Heart left ventricle (tissue), 16 donors: Measurements from ENCODE around the gene SEPTIN6. TPM values are rescaled to one million over a fixed set of nuclear protein-coding genes. Genes with fewer than 3 reads are reported as not detected.

Experiments used
- ATAC-seq, 4 donors: fragments of 200-7000 bp; cut with Tn5 transposase; one replicate each; pipeline ENCODE4 v1.9.1; 2020 to 2022; ENCODE audit warnings: moderate library complexity in 4 of 4, mild to moderate bottlenecking in 3 of 4, moderate number of reproducible peaks in 1 of 4
- DNase-seq, 5 donors: peaks; one replicate each; pipeline ENCODE4 v3.0.0-alpha.2; 2020
- H3K27ac ChIP-seq, 12 donors: fragments of 200-600 bp; sonication (generic) in 4 of 12; one replicate each; pipeline versions ENCODE4 v1.5.0 to v1.8.0; 2016 to 2022; ENCODE audit warnings: mild to moderate bottlenecking in 2 of 12
- H3K27me3 ChIP-seq, 9 donors: fragments of 200-600 bp; sonication (generic) in 2 of 9; one replicate each; pipeline versions ENCODE4 v1.5.1 to v1.8.0; 2016 to 2022; ENCODE audit warnings: mild to moderate bottlenecking in 3 of 9
- H3K36me3 ChIP-seq, 9 donors: fragments of 200-600 bp; sonication (generic) in 2 of 9; one replicate each; pipeline versions ENCODE4 v1.5.0 to v1.8.0; 2018 to 2022; ENCODE audit warnings: mild to moderate bottlenecking in 2 of 9
- H3K4me1 ChIP-seq, 12 donors: fragments of 200-600 bp; sonication (generic) in 4 of 12; one replicate each; pipeline versions ENCODE4 v1.5.0 to v1.8.0; 2016 to 2022; ENCODE audit warnings: mild to moderate bottlenecking in 3 of 12
- H3K4me3 ChIP-seq, 12 donors: fragments of 200-600 bp; sonication (generic) in 4 of 12; one replicate each; pipeline versions ENCODE4 v1.5.0 to v1.8.0; 2017 to 2022; ENCODE audit warnings: mild to moderate bottlenecking in 9 of 12, moderate library complexity in 4 of 12
- H3K9me3 ChIP-seq, 12 donors: fragments of 200-600 bp; sonication (generic) in 4 of 12; one replicate each; pipeline versions ENCODE4 v1.5.0 to v1.8.0; 2016 to 2022; ENCODE audit warnings: mild to moderate bottlenecking in 1 of 12
- CTCF ChIP-seq, 12 donors: fragments of 200-600 bp; sonication (generic) in 4 of 12; IDR thresholded peaks; one replicate each; pipeline versions ENCODE4 v1.5.0 to v1.8.0; 2018 to 2022; ENCODE audit warnings: antibody characterized with exemption in 12 of 12, mild to moderate bottlenecking in 5 of 12
- POLR2A ChIP-seq, 2 donors: fragments of 450-650 bp; IDR thresholded peaks; one replicate each; pipeline ENCODE4 v1.6.1; 2017; ENCODE audit warnings: antibody characterized with exemption in 2 of 2, mild to moderate bottlenecking in 2 of 2, moderate library complexity in 2 of 2
- WGBS, 4 donors: extraction: QIAGEN DNeasy Blood & Tissue Kit in 2 of 4; methylation state at CpG; one replicate each; pipeline versions ENCODE4 v1.1.5 to v1.1.7; 2013 to 2018; 5-methylcytosine and 5-hydroxymethylcytosine counted together
- intact Hi-C, 10 donors: fragments of 100-400 bp; cut with DNase I; formaldehyde crosslinking; loops; one replicate each; pipeline versions ENCODE4 v1.11.1 to v1.14.2; 2022
- microRNA counts, 2 donors: library from miRNA; unstranded; fragments of <30 nt; microRNA quantifications; one replicate each; lab custom pipeline; 2016
- microRNA-seq, 4 donors: library from miRNA; unstranded; fragments of <30 nt; microRNA quantifications; one replicate each; pipeline versions ENCODE4 to v1.2.0, GENCODE V29; 2017 to 2020
- polyA plus RNA-seq, 2 donors: library from polyadenylated mRNA; stranded (reverse); fragments of 200-250 nt; gene quantifications; one replicate each; pipeline ENCODE4 v1.2.3, GENCODE V29; 2013
- total RNA-seq, 9 donors: library from RNA; depleted of rRNA in 2 of 9; stranded (reverse); fragments of >200 nt in 2 of 9; fragmentation: NEBNext Ultra II Directional in 3 of 9; extraction: Animal tissue kit (Norgen Biotek cat#: 25700) in 3 of 9; gene quantifications; one replicate each; pipeline versions ENCODE4 v1.1.0 to v1.2.4, GENCODE V29; 2016 to 2023
- donor health status: ischemic (EF 13 %, LVEDD 7.1; RV severe dilation, severe dysfunction).
- donor health status: healthy with polysubstance abuse.
- donor health status: DM: no; HTN: yes; CAD: no.
- donor health status: DM: no; HTN: no; CAD: no.
- donor health status: ischemic (EF 25% LVEDD 6.9; RV normal size, moderate dysfunction).
- donor health status: ischemic (EF 25% LVEDD 5.7; RV mildly dilated, moderate dysfunction).
- donor health status: healthy.
- donor health status: DM: yes; HTN: yes; CAD: no.
- donor health status: ischemic (EF 35%, LVEDD 5.7; RV mildly dilated, moderate dysfunction).
- donor health status: nonischemic (EF 11% LVEDD 7.7; RV severe dilation, severe dysfunction).
- donor health status: DM: yes; HTN: yes; CAD: no.
- donor health status: PGD.
- donor health status: ischemic (EF 29% LVEDD 5.4; RV normal size, mild dysfunction).
- donor health status: nonischemic (EF 23%, LVEDD 6.1; RV moderate dilation, normal function).

SEPTIN6 gene
- total and polyA plus RNA-seq, 11 donors: 3.3 to 36.4 (median 9.8) TPM

- H3K4me3 ChIP-seq: no peak overlapping the region
- no peak for DNase-seq
- H3K27me3 ChIP-seq: peaks cover 0 to 5% (median 0%) of the 10 kb centered on the region in 9 donors
- 68 to 88% (median 82%) methylated on average over 8 of the region's 8 CpGs for WGBS, 4 donors
- TF ChIP-seq CTCF (IDR thresholded peaks at IDR 0.05) (no peak), POLR2A (IDR thresholded peaks at IDR 0.05) (no peak)
- intact Hi-C loops: loop anchor here in 1 of 10 donors (10.0 kb wide), 1 partner anchor 81 kb away; no protein-coding TSS in a partner anchor
- ATAC-seq: no peak
- no peak overlapping the region for H3K27ac ChIP-seq
- peaks cover 0 to 32% (median 0%) of the 10 kb centered on the region in 9 donors for H3K36me3 ChIP-seq
- no peaks in the 10 kb centered on the region for H3K9me3 ChIP-seq
- no peaks in the 10 kb centered on the region for H3K4me1 ChIP-seq
Measured at GRCh38 chrX:119643696-119644095, 49.3 kb downstream of the SEPTIN6 start.

MicroRNAs encoded within 50 kb of the gene (microRNA counts, 767-probe panel; counts per million panel counts)
- microRNA hsa-miR-766-3p (lab: Ali Mortazavi, UCI): 1,287 to 1,593 counts per million in 2 donors

Small RNA genes lying within 50 kb of the gene (microRNA-seq; reads per million reads assigned to microRNA genes)
- gene MIR766: 13.1 to 34.1 (median 18.9) reads per million in 4 donors

Other genes with a start within 250 kb of the SEPTIN6 start
- 100 to 1,000 TPM; 127 to 288 (median 176) TPM for gene SLC25A5, start 224.7 kb downstream of the SEPTIN6 start, total RNA-seq
- 100 to 1,000 TPM in 1 of 2 donors, 10 to 100 TPM in 1; 48.7 to 590 TPM for gene SLC25A5, start 224.7 kb downstream of the SEPTIN6 start, polyA plus RNA-seq
- gene STEEP1, start 127.8 kb downstream of the SEPTIN6 start, total RNA-seq: 10 to 100 TPM in 8 of 9 donors, 1 to 10 TPM in 1; 9.7 to 21.7 (median 16.7) TPM
- 10 to 100 TPM in 1 of 2 donors, 1 to 10 TPM in 1; 5.4 to 20.0 TPM for gene STEEP1, start 127.8 kb downstream of the SEPTIN6 start, polyA plus RNA-seq
- gene UBE2A, start 118.6 kb downstream of the SEPTIN6 start, total RNA-seq: 10 to 100 TPM; 37.3 to 72.4 (median 65.5) TPM
- 10 to 100 TPM; 51.5 to 86.2 TPM for gene UBE2A, start 118.6 kb downstream of the SEPTIN6 start, polyA plus RNA-seq
- 1 to 10 TPM; 3.9 to 6.0 (median 4.8) TPM for gene NKRF, start 86.7 kb downstream of the SEPTIN6 start, total RNA-seq
- 1 to 10 TPM; 3.1 to 4.3 TPM for gene NKRF, start 86.7 kb downstream of the SEPTIN6 start, polyA plus RNA-seq
- gene SOWAHD, start 65.4 kb upstream of the SEPTIN6 start, total RNA-seq: 1 to 10 TPM in 1 of 9 donors, under 1 TPM in 3, not detected in 5; 0.15 to 2.1 (median 0.45) TPM
- under 1 TPM; 0.17 to 0.19 TPM for gene SOWAHD, start 65.4 kb upstream of the SEPTIN6 start, polyA plus RNA-seq
- 1,000 to 10,000 TPM in 8 of 9 donors, 100 to 1,000 TPM in 1; 933 to 1,886 (median 1,201) TPM for gene RPL39, start 98.5 kb upstream of the SEPTIN6 start, total RNA-seq
- gene RPL39, start 98.5 kb upstream of the SEPTIN6 start, polyA plus RNA-seq: 1,000 to 10,000 TPM; 3,082 to 4,859 TPM
- gene UPF3B, start 159.8 kb upstream of the SEPTIN6 start, total RNA-seq: 1 to 10 TPM in 8 of 9 donors, under 1 TPM in 1; 0.71 to 4.3 (median 2.8) TPM
- 1 to 10 TPM; 7.5 to 7.9 TPM for gene UPF3B, start 159.8 kb upstream of the SEPTIN6 start, polyA plus RNA-seq
- 10 to 100 TPM in 4 of 9 donors, 1 to 10 TPM in 5; 8.0 to 12.8 (median 9.6) TPM for gene RNF113A, start 178.6 kb upstream of the SEPTIN6 start, total RNA-seq
- gene RNF113A, start 178.6 kb upstream of the SEPTIN6 start, polyA plus RNA-seq: 10 to 100 TPM; 10.6 to 12.9 TPM
- 100 to 1,000 TPM; 288 to 622 (median 433) TPM for gene NDUFA1, start 178.7 kb upstream of the SEPTIN6 start, total RNA-seq
- 1,000 to 10,000 TPM in 1 of 2 donors, 100 to 1,000 TPM in 1; 310 to 1,598 TPM for gene NDUFA1, start 178.7 kb upstream of the SEPTIN6 start, polyA plus RNA-seq
- gene AKAP14, start 202.7 kb upstream of the SEPTIN6 start, total RNA-seq: not detected
- gene AKAP14, start 202.7 kb upstream of the SEPTIN6 start, polyA plus RNA-seq: not detected